Epithelial cell of proximal tubule (primary cell): ENCODE data around the gene ZRANB1. TPM values are rescaled to one million over a fixed set of nuclear protein-coding genes. Genes with fewer than 3 reads are reported as not detected.

ENCODE experiments used
- DNase-seq: peaks from one replicate; pipeline ENCODE4 v3.0.0-alpha.2; 2011; ENCODE audit warnings: low read depth
- H3K4me3 ChIP-seq: 2 replicates; pipeline ENCODE4 v1.5.1; 2011; ENCODE audit warnings: low read depth, mild to moderate bottlenecking, low read length
- CTCF ChIP-seq: conservative IDR thresholded peaks from 2 replicates; pipeline ENCODE4 v1.5.1; 2012; ENCODE audit warnings: low read depth, mild to moderate bottlenecking, low read length
- total RNA-seq: library from RNA; depleted of rRNA; stranded (reverse); fragments of >200 nt; gene quantifications from 2 replicates; pipeline ENCODE4 v1.2.3, GENCODE V29; 2015

Gene ZRANB1
- total RNA-seq, 1 donor from 2014 or later, result 13.9 TPM

GRCh38 chr10:124952123-124952522 is 10.2 kb downstream of the ZRANB1 start:
- no peak for DNase-seq
- TF ChIP-seq CTCF, result no peak
- no peak overlapping the region for H3K4me3 ChIP-seq

- no peak for DNase-seq
- H3K4me3 ChIP-seq, result no peak overlapping the region
- no peak for TF ChIP-seq CTCF
These were observed 11.5 kb downstream of the ZRANB1 start for GRCh38 chr10:124953421-124953820.

- no peak overlapping the region for H3K4me3 ChIP-seq
- no peak for DNase-seq
- TF ChIP-seq CTCF, result no peak
These were observed 13.3 kb downstream of the ZRANB1 start for GRCh38 chr10:124955243-124955642.

- no peak for TF ChIP-seq CTCF
- H3K4me3 ChIP-seq, result no peak overlapping the region
- DNase-seq, result no peak
These were observed 13.9 kb downstream of the ZRANB1 start for GRCh38 chr10:124955868-124956267.

- no peak for TF ChIP-seq CTCF
- no peak for DNase-seq
- no peak overlapping the region for H3K4me3 ChIP-seq
These were observed 14.8 kb downstream of the ZRANB1 start for GRCh38 chr10:124956764-124957163.

GRCh38 chr10:124957404-124957947 is 15.6 kb downstream of the ZRANB1 start:
- DNase-seq, result no peak
- no peak for TF ChIP-seq CTCF

GRCh38 chr10:124959564-124959963 is 17.6 kb downstream of the ZRANB1 start:
- no peak for TF ChIP-seq CTCF
- DNase-seq, result no peak
- no peak overlapping the region for H3K4me3 ChIP-seq

More at GRCh38 chr10:124957404-124957947, 15.6 kb downstream of the ZRANB1 start:
- H3K4me3 ChIP-seq, result no peak overlapping the region
